Body of pancreas (tissue), 4 donors: ENCODE results near the gene COX4I1. TPM values are rescaled to one million over a fixed set of nuclear protein-coding genes. Genes with fewer than 3 reads are reported as not detected.
A peak's percentile ranks its signal among the peaks of the same experiment; 100 is the strongest.

Experiments used
- ATAC-seq: fragments of 150-250 bp; one replicate; pipeline ENCODE4 v1.9.1; 2016
- DNase-seq, 4 donors: peaks; one replicate each; pipeline ENCODE4 v3.0.0-alpha.2; 2019
- H3K27ac ChIP-seq, 4 donors: fragments of 200-600 bp; sonication (generic); 1 replicate in 3 of 4; 2 replicates in 1 of 4; pipeline versions ENCODE4 v1.5.1 to v1.6.1; 2016 to 2019; ENCODE audit warnings: mild to moderate bottlenecking in 1 of 4, mixed read lengths in 1 of 4, moderate library complexity in 1 of 4
- H3K27me3 ChIP-seq, 2 donors: fragments of 200-600 bp; sonication (generic); one replicate each; pipeline ENCODE4 v1.6.0; 2016; ENCODE audit warnings: mild to moderate bottlenecking in 1 of 2
- H3K36me3 ChIP-seq, 2 donors: fragments of 200-600 bp; sonication (generic); replicated peaks in 1 of 2; 2 replicates each; pipeline ENCODE4 v1.5.1; 2016; ENCODE audit warnings: low read depth in 2 of 2; ENCODE audit not compliant: insufficient read depth in 1 of 2
- H3K4me1 ChIP-seq: fragments of 200-600 bp; sonication (generic); one replicate; pipeline ENCODE4 v1.6.0; 2016
- H3K4me3 ChIP-seq, 2 donors: fragments of 200-600 bp; sonication (generic); 1 replicate in 1 of 2; 2 replicates in 1 of 2; pipeline ENCODE4 v1.5.1; 2016 to 2019
- H3K9me3 ChIP-seq, 3 donors: fragments of 200-600 bp; sonication (generic); 1 replicate in 2 of 3; 2 replicates in 1 of 3; pipeline ENCODE4 v1.5.1; 2016
- CTCF ChIP-seq, 7 experiments: fragments of 450-650 bp in 4 of 7; fragments of 200-600 bp in 3 of 7; sonication (generic) in 3 of 7; IDR thresholded peaks; one replicate each; pipeline ENCODE4 v1.5.1; 2016 to 2019; ENCODE audit warnings: antibody characterized with exemption in 7 of 7
- POLR2A ChIP-seq, 3 donors: fragments of 450-650 bp; IDR thresholded peaks; one replicate each; pipeline ENCODE4 v1.6.1; 2016; ENCODE audit warnings: antibody characterized with exemption in 3 of 3, mild to moderate bottlenecking in 2 of 3
- WGBS, 2 donors: methylation state at CpG; one replicate each; pipeline ENCODE4 v1.1.5; 2017; 5-methylcytosine and 5-hydroxymethylcytosine counted together
- intact Hi-C: fragments of 100-400 bp; cut with DNase I; formaldehyde crosslinking; loops from one replicate; pipeline ENCODE4 v1.15.1; 2023
- total RNA-seq, 2 donors: library from RNA; depleted of rRNA; stranded (reverse); fragments of >200 nt; gene quantifications; one replicate each; pipeline ENCODE4 v1.1.0, GENCODE V29; 2016

COX4I1 gene
- total RNA-seq, 2 donors from 2014 or later = 259 to 291 TPM

GRCh38 chr16:85781156-85781555 is 18.3 kb upstream of the COX4I1 start:
- H3K27ac ChIP-seq = no peak overlapping the region
- peaks cover 11% of the 10 kb centered on the region for H3K4me1 ChIP-seq
- no peak overlapping the region for H3K4me3 ChIP-seq
- peaks cover 0 to 16% of the 10 kb centered on the region in 2 donors for H3K36me3 ChIP-seq
- H3K27me3 ChIP-seq = no peaks in the 10 kb centered on the region
- H3K9me3 ChIP-seq = no peaks in the 10 kb centered on the region
- no peak for TF ChIP-seq POLR2A (IDR thresholded peaks at IDR 0.05)
- no peak for TF ChIP-seq CTCF (IDR thresholded peaks at IDR 0.05)
- no peak for ATAC-seq
- DNase-seq = no peak
- intact Hi-C loops = no loop called here
- 81 to 93% methylated on average over 10 of the region's 10 CpGs for whole genome bisulfite sequencing, 2 donors

DNA sequence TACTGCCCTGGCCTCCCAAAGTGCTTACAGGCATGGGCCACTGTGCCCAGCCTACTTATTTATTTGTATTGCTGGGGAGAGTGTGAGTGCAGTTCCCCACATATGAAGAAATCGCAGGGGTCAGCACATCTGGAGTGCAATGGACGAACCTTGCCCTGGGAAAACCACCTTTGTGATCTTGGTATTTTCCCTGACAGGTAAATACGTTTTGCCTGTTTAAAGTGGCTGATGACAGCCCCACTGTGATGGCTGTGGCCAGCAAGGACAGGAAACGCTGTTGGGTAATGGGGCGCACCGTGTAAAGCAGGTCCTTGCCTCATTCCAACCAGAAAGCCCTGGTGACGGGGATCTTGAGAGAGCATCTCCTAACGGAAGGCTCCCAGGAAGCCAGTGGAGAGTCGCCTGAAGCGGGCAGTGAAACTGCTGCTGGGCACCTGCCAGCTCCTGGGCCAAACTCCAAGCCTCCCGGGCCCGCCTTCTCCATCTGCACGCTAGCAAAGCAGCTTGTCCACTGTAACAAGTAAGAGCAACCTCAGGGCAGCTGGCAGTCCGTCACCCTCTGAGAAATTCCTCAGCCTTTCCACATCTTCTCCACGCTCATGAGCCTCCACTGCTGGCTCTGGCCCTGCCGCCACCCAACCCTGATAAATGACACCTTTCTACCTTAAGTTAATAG is 17.7 kb upstream of the COX4I1 start:
- peak; percentile 74 to 88 (median 80) for DNase-seq
- no peaks in the 10 kb centered on the region for H3K9me3 ChIP-seq
- TF ChIP-seq POLR2A (IDR thresholded peaks at IDR 0.05) (no peak), CTCF (IDR thresholded peaks at IDR 0.05) (no peak)
- H3K4me3 ChIP-seq = no peak overlapping the region
- 24 to 37% methylated on average over 5 to 16 of the region's 16 CpGs for WGBS, 2 donors
- no peak overlapping the region for H3K27ac ChIP-seq
- peaks cover 11% of the 10 kb centered on the region for H3K4me1 ChIP-seq
- H3K36me3 ChIP-seq = peaks cover 0 to 16% of the 10 kb centered on the region in 2 donors
- H3K27me3 ChIP-seq = no peaks in the 10 kb centered on the region
- intact Hi-C loops = no loop called here
- peak; percentile 78 for ATAC-seq

DNA sequence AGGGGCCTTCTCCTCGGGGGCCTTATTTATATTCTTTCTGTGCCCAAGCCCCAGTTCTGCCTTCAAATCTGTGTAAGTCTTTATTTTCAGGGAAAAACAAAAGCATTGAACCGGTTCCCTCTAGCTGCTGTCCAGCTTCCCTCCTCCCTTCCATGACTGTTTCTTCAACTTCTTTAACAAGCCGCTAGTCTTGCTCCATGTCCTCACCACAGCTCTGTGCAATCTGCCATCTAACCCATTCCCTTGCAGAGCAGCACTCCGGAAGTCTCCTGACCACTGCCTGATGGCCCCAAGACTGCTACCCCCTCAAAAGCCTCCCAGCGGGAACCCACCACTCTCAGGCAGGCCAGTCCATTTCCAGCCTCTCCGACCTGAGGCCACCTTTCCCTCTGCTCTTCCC is 17.0 kb upstream of the COX4I1 start:
- peaks cover 0 to 16% of the 10 kb centered on the region in 2 donors for H3K36me3 ChIP-seq
- no peaks in the 10 kb centered on the region for H3K9me3 ChIP-seq
- DNase-seq = no peak
- TF ChIP-seq CTCF (IDR thresholded peaks at IDR 0.05) = no peak
- TF ChIP-seq POLR2A (IDR thresholded peaks at IDR 0.05) = no peak
- no peak overlapping the region for H3K4me3 ChIP-seq
- H3K27ac ChIP-seq = no peak overlapping the region
- intact Hi-C loops = no loop called here
- H3K4me1 ChIP-seq = peaks cover 11% of the 10 kb centered on the region
- H3K27me3 ChIP-seq = no peaks in the 10 kb centered on the region
- 67 to 75% methylated on average over 6 of the region's 6 CpGs for WGBS, 2 donors
- no peak for ATAC-seq

DNA sequence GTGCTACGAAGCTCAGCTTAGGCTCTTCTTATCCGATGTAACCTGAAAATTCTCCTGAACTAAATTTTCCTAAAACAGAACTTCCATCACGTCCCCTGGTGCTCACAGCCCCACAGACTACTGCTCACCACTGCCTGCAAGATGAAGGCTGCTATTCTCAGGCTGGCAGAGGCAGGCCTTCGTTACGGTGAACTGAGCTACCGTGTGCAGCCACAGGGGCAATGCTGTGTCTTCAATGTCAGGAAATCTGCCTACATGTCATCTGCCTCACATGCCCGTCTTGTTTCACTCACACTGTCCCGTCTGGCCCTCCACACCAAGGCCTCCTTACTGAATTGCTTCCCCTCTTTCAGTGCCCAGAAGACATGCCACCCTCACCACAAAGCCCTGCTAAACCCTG is 16.1 kb upstream of the COX4I1 start:
- TF ChIP-seq POLR2A (IDR thresholded peaks at IDR 0.05) (no peak), CTCF (IDR thresholded peaks at IDR 0.05) (no peak)
- H3K27me3 ChIP-seq = no peaks in the 10 kb centered on the region
- ATAC-seq (no peak), DNase-seq (no peak)
- intact Hi-C loops = no loop called here
- no peak overlapping the region for H3K4me3 ChIP-seq
- H3K27ac ChIP-seq = no peak overlapping the region
- peaks cover 0 to 13% of the 10 kb centered on the region in 2 donors for H3K36me3 ChIP-seq
- H3K9me3 ChIP-seq = no peaks in the 10 kb centered on the region
- 95 to 96% methylated on average over 7 to 8 of the region's 8 CpGs for WGBS, 2 donors
- H3K4me1 ChIP-seq = peaks cover 11% of the 10 kb centered on the region

- Histone ChIP-seq H3K27me3 (no peaks in the 10 kb centered on the region), H3K4me3 (no peak overlapping the region), H3K27ac (no peak overlapping the region), H3K9me3 (no peaks in the 10 kb centered on the region), H3K4me1 (peaks cover 11% of the 10 kb centered on the region), H3K36me3 (peaks cover 0 to 8% of the 10 kb centered on the region in 2 donors)
- 90 to 92% methylated on average over 2 of the region's 2 CpGs for WGBS, 2 donors
- no peak for ATAC-seq
- no peak for TF ChIP-seq POLR2A (IDR thresholded peaks at IDR 0.05)
- TF ChIP-seq CTCF (IDR thresholded peaks at IDR 0.05) = no peak
- no peak for DNase-seq
- intact Hi-C loops = no loop called here
Observed at GRCh38 chr16:85784813-85785212, 14.7 kb upstream of the COX4I1 start.
